ENCODE results near the gene FHL2. TPM values are rescaled to one million over a fixed set of nuclear protein-coding genes. Genes with fewer than 3 reads are reported as not detected.
"Not testable (repeated sequence)": the region's sequence is repeated elsewhere in the genome, so short reads cannot be mapped to it uniquely, and the experiment has no call there.

FHL2 gene
- total RNA-seq, 1 donor from 2014 or later, result 2.4 TPM

DNA sequence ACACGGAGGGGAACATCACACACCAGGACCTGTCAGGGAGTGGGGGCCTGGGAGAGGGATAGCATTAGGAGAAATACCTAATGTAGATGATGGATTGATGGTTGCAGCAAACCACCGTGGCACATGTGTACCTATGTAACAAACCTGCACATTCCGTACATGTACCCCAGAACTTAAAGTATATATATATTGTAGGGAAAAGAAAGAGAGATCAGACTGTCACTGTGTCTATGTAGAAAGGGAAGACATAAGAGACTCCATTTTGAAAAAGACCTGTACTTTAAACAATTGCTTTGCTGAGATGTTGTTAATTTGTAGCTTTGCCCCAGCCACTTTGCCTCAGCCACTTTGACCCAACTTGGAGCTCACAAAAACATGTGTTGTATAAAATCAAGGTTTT, 26.0 kb upstream of the FHL2 start:
- not testable (repeated sequence) for DNase-seq (ENCODE audit: low spot score in 2 of 2); FAIRE-seq

DNA sequence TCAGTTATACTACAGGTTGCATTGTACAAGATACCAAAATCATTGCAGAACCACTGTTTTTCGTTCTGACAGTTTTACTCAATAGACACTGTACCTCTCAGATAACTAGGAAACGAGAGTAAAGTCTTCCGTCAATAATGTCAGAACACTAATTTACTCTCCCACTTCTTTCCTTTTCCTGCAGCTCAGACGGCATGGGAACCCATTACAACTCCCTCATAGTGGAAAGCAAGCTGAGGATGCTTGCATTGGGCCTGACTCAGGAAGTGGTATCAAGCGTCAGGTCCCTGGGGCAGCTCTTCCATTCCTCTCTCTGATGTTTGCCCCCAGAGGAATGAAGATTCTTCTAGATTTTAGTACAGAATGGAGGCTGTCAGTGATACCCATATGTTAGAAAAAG, 23.9 kb upstream of the FHL2 start:
- FAIRE-seq (no peak), DNase-seq (ENCODE audit: low spot score in 2 of 2) (no peak)

DNA sequence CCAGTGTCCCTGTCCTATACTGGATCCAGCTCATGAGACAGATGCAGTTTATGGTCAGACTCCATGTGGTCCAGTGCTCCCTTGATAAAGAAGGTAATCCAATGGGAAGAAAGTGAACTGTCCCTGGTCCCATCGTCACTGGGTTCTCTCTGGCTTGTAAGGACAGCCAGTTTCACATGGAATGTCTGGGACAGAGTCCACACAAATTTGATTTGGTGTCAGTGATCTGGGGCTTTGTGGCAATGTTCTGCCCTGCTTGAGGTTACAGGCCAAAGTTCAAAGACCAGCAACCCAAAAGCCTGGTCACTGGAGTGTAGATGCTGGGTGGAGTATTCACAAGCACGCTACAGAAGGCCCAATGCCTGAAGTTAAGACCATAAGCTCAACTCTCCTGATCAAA, 22.2 kb upstream of the FHL2 start:
- no peak for DNase-seq (ENCODE audit: low spot score in 2 of 2)
- FAIRE-seq, result no peak

DNA sequence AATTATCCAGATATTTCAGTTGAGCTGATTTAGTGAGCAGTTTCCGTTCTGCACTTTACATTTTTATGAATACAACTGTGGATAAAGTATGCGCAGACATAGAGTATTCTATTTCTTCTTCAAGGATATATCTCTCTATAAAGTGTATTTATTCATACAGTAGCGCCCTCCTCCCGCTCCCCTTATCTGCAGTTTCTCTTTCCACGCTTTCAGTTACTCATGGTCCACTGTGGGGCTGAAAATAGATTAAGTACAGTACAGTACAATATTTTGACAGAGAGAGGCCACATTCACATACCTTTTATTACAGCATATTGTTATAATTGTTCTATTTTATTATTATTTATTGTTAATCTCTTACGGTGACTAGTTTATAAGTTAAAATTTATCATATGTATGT, 19.7 kb upstream of the FHL2 start:
- DNase-seq (ENCODE audit: low spot score in 2 of 2) (no peak), FAIRE-seq (no peak)

DNA sequence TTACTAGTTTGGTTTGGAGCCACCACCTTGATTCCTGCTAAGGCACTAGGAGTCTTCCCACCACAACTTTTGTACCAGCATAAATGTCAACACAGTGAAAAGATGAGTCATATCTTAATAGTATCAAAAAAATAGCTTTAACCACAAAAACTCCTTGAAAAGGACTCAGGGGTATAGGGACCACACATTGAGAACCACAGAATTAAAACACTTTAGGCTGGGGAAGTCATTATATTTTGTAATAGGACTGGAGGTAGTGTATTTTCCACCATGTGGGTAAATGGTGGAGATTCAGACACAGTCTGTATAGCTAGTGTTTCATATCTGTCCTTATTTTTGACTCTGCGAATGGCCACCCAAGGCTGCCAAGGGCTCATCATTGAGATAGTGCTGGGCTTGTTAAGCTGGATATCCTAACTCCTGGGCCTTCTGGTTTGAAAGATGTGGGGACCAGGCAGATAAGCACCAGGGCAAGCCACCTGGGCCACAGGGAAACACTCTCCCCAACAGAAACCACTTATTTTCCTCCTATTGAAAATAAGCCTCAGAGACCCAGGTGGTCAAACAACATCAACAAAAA, 19.1 kb upstream of the FHL2 start:
- FAIRE-seq (no peak), DNase-seq (ENCODE audit: low spot score in 2 of 2) (no peak)

DNA sequence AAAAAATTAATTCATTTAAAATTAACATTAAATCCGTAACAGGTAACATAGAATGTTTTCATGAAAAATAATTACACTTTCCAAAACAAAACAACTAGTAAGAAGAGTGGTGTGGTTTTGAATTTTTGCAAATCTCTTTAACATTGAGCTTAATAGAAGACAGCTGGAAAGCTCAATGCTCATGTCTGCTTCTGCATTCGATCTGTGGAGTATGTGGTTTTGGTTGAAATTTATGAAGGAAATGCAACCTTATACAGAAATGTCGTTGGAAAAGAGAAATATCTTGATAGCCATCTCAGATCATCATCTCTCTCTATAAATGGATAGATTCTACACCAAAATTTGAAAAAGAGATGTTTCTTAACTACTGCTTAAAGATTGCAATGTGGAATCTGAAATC, 17.3 kb upstream of the FHL2 start:
- DNase-seq (ENCODE audit: low spot score in 2 of 2), result no peak
- no peak for FAIRE-seq

DNA sequence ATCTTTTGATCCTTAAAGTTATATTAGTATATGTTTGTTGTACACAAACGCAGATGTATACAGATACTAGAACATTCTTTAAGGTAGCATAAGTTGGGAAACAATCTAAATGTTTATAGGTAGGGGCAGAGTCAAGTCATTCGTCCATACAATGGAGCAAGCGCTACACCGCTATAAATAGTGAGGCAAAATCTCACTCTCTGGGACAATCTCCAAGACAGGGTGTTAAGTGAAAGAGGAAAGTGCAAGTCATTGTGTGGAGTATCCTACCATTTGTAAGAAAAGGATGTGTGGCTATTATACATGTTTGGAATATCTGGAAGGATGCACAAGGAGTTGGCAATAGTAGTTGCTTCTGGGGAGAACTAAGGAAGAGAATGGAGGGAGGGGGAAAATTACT, 16.2 kb upstream of the FHL2 start:
- no peak for FAIRE-seq
- DNase-seq (ENCODE audit: low spot score in 2 of 2), result no peak

DNA sequence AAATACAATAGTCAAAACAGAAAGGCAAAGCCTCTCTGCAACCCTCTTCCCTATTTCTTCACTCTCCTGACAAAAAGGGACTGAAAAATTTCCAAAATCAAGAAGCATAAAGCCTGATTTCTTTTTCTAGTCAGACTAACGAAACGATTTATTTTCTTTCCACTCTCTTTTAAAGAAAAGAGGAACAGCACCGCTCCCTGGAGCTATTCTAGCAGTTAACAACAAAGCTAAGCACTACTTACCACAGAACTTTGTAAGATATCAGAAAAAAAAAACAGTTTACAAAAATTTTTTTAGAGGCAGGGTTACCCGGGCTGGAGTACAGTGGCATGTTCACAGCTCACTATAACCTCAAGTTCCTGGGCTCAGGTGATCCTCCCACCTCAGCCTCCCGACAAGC, 14.4 kb upstream of the FHL2 start:
- DNase-seq (ENCODE audit: low spot score in 2 of 2), result no peak
- FAIRE-seq, result no peak

DNA sequence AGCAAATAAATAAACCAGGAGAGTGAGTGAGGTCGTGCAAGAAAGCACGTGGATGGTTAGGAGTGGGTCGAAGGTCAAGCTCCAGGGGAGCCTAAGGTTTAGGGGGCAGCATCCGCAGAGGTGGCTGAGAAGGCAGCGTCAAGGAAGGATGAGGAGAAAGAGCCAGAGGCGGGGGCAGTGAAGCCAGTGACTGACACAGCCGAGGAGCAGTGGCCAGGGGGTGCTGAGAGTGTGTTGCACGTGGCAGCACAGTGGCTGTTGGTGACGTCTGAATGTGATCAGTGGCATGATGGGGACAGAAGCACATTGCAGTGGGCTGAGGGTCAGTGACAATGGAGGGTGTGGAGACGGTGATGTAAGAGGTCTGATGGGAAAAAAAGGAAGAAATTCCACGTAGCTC, 13.7 kb upstream of the FHL2 start:
- FAIRE-seq, result no peak
- DNase-seq (ENCODE audit: low spot score in 2 of 2), result no peak

DNA sequence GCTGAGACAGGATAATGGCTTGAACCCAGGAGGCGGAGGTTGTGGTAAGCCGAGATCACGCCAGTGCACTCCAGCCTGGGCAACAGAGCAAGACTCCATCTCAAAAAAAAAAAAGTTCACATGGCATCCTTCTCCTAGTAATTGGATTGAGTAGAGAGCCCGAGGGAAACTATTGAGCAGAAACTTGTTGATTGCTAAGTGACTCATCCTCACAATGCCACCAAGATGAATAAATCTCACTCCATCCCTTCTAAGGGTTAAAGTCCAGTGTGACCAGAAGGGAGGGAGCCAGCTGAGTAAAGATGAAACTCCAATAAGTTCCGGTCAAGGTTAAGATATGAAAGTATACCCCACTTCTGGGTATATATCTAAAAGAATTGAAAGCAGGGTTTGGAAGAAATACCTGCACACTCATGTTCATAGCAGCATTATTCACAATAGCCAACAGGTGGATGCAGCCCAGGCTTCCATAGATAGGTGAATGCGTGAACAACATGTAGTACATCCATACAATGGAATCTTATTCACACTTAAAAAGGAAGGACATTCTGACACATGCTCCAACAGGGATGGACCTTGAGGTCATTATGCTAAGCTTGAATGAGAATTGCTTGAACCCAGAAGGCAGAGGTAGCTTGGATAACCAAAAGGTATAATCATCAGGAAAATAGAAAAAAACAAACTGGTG, 13.0 kb upstream of the FHL2 start:
- no peak for FAIRE-seq
- DNase-seq (ENCODE audit: low spot score in 2 of 2), result no peak

DNA sequence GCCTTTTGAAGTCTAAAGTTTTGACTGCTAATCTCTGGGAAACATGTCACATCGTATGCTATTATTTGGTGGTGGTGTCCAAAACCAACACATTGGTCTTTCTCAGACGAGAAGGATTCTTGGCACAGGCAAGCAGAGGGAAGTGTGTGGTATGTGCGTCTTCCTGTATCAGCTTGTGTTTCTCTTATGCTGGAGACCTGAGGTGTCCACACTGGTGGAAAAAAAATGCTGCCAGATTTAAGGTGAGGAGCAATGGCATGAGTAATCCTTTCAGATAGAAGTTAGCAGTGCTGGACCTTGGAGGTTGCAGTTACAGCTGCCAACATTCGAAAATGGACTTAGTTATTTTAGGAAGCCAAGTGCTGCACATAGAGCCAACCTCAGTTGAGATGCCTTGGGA, 11.7 kb upstream of the FHL2 start:
- FAIRE-seq, result no peak

DNA sequence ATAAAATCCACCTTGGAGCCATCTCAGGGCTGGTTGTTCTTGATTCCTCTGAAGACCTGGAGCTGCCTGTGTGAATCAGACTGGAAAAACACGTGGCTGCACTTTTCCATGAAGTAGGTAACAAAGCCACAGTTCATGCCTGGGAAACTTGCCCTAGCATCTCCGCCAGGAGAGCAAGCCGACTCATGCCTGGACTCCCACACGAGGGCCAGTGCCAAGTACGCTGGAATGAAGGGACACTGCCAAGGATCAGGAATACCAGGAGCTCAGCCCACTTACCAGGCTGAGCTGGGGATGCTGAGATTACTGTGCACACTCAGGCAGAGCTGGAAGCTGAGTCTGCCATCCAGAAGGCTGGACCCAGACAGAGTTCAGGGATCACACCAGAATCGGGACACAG, 10.9 kb upstream of the FHL2 start:
- FAIRE-seq (no peak), DNase-seq (ENCODE audit: low spot score in 2 of 2) (peak; percentile 12 to 39)

More for the DNA sequence above, 11.7 kb upstream of the FHL2 start:
- no peak for DNase-seq (ENCODE audit: low spot score in 2 of 2)

DNA sequence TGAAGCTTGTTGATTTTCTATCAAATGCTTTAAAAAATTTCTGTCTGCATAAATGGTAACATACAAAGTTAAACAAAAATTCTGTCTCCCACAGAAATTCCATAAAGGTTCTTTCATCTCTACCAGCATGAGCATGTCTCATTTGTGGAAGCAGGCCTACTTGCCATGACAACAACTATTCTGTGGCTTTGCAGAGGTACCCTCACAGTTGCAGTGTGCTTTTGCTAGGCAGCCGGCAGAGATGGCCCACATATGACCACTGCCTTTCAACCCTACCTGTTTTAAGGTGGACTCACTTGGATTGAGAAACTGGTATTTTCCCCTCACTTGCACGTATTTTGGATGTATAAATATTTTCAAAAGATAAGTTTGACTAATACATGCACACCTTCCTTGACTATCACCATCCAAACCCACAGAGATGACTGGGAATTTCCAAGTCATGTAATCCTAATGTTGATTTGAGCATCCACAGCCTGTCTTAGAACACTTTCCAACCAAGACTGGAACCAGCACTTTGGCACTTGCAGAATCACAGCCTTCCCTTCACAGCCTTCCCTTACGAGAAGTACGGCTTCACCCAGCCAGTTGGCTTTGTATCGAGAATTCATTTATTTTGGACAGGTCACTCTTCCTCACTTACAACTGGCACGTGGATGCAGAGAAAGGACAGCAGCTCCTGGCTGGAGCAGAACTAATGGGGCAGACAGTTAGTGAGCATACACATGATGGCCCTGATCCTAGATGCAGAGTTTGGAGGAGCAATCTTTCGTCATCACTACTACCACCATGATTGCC, 9.3 kb upstream of the FHL2 start:
- FAIRE-seq, result no peak
- DNase-seq (ENCODE audit: low spot score in 2 of 2), result no peak

DNA sequence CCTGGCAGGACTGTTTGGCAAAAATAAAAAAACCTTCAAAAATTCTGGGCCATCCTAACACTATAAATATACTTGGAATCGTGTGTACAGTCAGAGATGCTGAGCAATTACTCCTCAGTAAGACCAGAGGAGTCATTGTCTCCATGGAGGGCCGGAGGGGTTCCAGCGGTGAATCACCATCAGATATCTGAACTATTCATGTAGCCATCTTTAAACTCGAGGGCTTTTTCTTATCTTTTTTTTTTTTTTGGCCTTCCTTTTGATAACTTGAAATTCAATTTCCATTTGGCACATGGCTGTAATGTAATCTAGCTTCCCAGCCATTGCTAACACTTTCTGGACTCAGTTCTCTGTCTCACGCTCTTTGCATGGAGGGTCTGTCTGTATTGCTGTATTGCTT, 7.4 kb upstream of the FHL2 start:
- DNase-seq (ENCODE audit: low spot score in 2 of 2), result no peak
- FAIRE-seq, result no peak

DNA sequence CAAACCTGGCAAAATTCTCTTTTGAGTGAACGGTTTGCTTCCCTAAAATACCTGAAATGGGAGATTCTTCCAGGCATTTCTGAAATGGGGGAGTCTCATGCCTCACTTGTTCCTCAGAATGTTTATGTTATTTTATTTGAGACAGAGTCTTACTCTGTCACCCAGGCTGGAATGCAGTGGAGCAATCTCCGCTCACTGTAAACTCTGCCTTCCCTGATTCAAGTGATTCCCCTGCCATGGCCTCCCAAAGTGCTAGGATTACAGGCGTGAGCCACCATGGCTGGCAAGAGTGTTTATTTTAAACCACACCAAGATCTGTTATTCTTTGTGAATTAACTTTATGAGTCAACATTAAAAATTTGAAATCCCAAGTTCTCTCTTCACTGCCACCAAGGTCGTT, 6.4 kb upstream of the FHL2 start:
- DNase-seq (ENCODE audit: low spot score in 2 of 2), result no peak

DNA sequence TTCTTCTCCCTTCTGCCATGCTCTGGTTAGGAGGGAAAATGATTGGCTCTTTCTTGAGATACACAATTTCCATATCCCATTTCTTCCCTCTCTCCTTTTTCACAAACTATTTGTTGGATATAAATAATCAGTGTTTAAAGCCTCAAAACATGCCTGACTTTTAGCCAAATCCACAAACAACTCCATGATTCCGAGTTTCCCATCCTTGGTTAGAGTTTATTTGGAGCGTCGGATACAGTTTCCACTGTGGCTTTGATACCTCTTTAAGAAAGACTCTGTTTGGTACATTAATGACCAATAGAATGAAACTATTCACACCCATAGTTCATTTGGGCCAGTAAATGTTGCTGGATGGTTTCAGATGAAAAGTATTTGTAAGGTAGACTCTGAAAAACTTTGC, 5.9 kb upstream of the FHL2 start:
- FAIRE-seq (no peak), DNase-seq (ENCODE audit: low spot score in 2 of 2) (no peak)

More for the DNA sequence above, 6.4 kb upstream of the FHL2 start:
- no peak for FAIRE-seq

DNA sequence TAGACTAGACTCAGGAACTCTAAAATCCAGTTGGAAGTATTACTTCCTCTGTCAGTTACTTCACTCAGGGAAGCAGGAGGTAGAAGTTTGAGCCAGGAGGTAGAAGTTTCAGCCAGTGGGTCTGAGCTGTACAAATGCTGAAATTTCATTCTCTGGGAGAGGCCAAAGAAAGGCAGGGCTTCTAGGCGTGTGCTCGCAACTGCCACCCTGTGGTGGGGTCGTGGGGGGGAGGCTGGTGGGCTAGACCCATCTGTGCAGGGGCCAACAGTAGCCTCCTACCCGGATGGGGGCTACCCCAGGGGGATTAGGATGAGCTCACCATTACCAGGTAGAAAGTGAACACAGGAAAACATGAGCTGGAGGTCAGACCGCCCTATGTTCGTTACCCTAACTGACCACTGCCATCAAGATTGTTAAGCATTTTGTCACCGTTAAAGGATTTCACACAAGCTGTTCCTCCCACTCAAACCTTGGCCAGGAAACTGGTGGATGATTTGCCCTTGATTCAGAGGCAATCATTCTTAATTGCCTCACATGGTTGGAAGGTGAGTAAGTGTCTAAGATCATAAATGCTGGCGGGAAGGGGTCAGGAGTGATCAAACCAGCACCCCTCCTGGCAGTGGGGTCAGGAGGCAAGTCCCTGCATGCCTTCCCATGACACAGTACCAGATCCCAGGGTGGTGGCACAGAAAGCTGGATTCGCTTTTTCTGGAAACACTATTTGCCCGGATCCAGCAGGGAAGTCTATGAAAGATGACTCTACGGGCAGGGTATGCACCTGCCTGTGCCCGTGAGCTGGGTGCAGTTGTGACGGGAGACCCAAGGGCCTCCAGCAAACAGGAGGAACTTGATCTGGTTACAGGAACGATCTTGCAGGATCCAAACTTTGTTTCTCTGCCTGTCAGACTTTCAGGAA, 5.2 kb upstream of the FHL2 start:
- FAIRE-seq (no peak), DNase-seq (ENCODE audit: low spot score in 2 of 2) (no peak)

DNA sequence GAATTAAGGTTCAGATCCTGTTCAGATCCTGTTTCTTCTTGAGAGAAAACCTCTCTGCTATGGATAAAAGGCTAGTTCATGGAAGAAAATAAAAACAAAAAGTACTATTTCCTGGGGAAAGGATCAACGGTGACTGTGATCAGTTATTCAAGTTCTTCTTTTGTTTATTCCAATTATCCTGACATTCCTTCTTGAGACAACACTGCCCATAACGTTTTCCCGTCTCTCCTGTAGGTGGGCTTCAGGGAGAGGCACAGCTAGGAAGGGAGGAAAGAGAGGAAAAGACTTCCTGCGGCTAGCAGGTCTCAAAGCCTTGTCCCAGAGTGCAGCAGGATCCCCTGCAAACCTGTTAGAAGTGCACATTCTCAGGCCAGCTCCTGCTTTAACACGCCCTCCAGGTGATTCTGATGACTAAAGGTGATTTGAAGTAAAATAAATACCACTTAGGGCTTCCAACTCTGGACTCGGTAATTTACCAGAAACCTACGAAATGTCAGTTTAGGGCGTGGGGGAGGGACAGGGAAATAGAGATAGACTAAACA, 4.5 kb upstream of the FHL2 start:
- FAIRE-seq, result no peak
- DNase-seq (ENCODE audit: low spot score in 2 of 2), result no peak

DNA sequence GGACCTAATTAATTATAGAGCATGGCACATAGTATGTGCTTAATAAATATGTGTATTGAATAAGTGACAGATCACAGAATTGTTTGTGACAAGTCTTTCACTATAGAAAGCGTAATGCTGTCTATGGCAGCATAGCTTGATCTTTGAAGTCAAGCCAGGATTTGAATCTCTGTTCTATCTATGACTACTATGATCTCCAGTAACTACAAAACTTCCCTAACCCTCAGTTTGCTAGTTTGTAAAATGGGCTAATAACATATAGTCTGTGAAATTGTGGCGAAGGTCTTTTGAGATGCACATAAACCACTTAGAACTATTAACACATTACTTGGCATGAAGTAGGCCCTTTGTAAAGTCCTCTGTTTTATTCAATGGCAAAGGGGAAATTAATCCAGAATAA, 4.0 kb upstream of the FHL2 start:
- FAIRE-seq (no peak), DNase-seq (ENCODE audit: low spot score in 2 of 2) (no peak)

DNA sequence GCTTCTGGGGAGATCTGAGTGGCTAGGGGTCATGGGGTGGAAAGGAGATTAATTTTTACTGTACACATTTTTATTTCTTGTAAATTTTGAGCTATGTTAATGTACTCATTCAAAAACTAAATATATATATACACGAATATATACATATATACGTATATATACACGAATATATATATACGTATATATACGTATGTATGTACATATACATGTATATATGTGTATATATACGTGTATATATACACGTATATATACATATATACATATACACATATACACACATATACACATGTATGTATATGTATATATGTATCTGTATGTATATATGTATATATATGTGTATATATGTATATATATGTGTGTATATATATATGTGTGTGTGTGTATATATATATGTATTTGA, 3.0 kb upstream of the FHL2 start:
- FAIRE-seq, result no peak
- no peak for DNase-seq (ENCODE audit: low spot score in 2 of 2)

DNA sequence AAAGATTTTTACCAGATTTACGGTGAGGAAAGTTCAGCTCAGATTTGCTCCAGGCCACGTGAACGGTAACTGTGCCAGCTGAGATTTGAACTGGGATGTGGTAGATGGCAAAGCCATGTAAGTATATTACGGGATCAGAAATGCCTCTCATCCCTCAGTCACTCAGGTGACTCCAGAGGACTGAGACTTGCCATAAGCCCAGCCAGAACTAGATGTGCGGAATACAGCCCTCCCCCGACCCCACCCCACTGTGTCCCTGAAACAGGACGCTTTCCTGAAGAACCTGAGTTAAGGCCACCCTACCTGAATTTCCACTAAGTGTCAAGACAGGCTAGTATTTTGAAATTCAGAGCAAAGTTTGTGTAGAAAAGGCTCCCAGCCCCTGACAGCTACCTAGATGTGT, 1.3 kb upstream of the FHL2 start:
- no peak for FAIRE-seq
- DNase-seq (ENCODE audit: low spot score in 2 of 2), result no peak
